GM23248 (cell line): ENCODE results near the gene LRMDA. TPM values are rescaled to one million over a fixed set of nuclear protein-coding genes. Genes with fewer than 3 reads are reported as not detected.

Source experiments
- DNase-seq: peaks from one replicate; pipeline ENCODE4 v3.0.0-alpha.2; 2015
- H2AFZ ChIP-seq: fragments of 200-600 bp; sonication (generic); 2 replicates; pipeline ENCODE4 v1.6.1; 2016; ENCODE audit warnings: antibody characterized with exemption
- H3F3A ChIP-seq: fragments of 200-600 bp; sonication (generic); 2 replicates; pipeline ENCODE4 v1.6.1; 2016; ENCODE audit warnings: mild to moderate bottlenecking, antibody characterized with exemption, mixed run types; ENCODE audit not compliant: insufficient read depth
- H3K27ac ChIP-seq: fragments of 200-600 bp; sonication (generic); 2 replicates; pipeline ENCODE4 v1.5.1; 2016; ENCODE audit warnings: mild to moderate bottlenecking
- H3K27me3 ChIP-seq: fragments of 200-600 bp; sonication (generic); replicated peaks from 2 replicates; pipeline ENCODE4 v1.6.1; 2016; ENCODE audit warnings: mild to moderate bottlenecking; ENCODE audit not compliant: insufficient read depth
- H3K36me3 ChIP-seq: fragments of 200-600 bp; sonication (generic); 2 replicates; pipeline ENCODE4 v1.6.1; 2016; ENCODE audit warnings: low read depth, mild to moderate bottlenecking
- H3K4me1 ChIP-seq: fragments of 200-600 bp; sonication (generic); 2 replicates; pipeline ENCODE4 v1.6.1; 2016; ENCODE audit warnings: mild to moderate bottlenecking; ENCODE audit not compliant: insufficient read depth
- H3K4me2 ChIP-seq: fragments of 200-600 bp; sonication (generic); one replicate; pipeline ENCODE4 v1.6.1; 2016; ENCODE audit warnings: mild to moderate bottlenecking; ENCODE audit not compliant: unreplicated experiment
- H3K4me3 ChIP-seq: fragments of 200-600 bp; sonication (generic); 2 replicates; pipeline ENCODE4 v1.5.1; 2016; ENCODE audit warnings: mild to moderate bottlenecking
- H3K79me2 ChIP-seq: fragments of 200-600 bp; sonication (generic); 2 replicates; pipeline ENCODE4 v1.6.1; 2016; ENCODE audit warnings: mild to moderate bottlenecking; ENCODE audit not compliant: insufficient read depth
- H3K9ac ChIP-seq: fragments of 200-600 bp; sonication (generic); 2 replicates; pipeline ENCODE4 v1.6.1; 2016; ENCODE audit warnings: mild to moderate bottlenecking
- H3K9me2 ChIP-seq: fragments of 200-600 bp; sonication (generic); 2 replicates; pipeline ENCODE4 v1.6.1; 2016; ENCODE audit warnings: mixed run types, mild to moderate bottlenecking, moderate library complexity; ENCODE audit not compliant: insufficient read depth
- H3K9me3 ChIP-seq: fragments of 200-600 bp; sonication (generic); one replicate; pipeline ENCODE4 v1.6.1; 2017; ENCODE audit warnings: low read depth
- H4K20me1 ChIP-seq: fragments of 200-600 bp; sonication (generic); 2 replicates; pipeline ENCODE4 v1.6.0; 2016; ENCODE audit not compliant: insufficient read depth
- EZH2 ChIP-seq: fragments of 200-600 bp; sonication (generic); IDR thresholded peaks from 2 replicates; pipeline ENCODE4 v1.6.1; 2018; ENCODE audit warnings: antibody characterized with exemption, mild to moderate bottlenecking; ENCODE audit not compliant: insufficient read depth, poor library complexity, severe bottlenecking
- EZH2phosphoT487 ChIP-seq: fragments of 200-600 bp; sonication (generic); IDR thresholded peaks from 2 replicates; pipeline ENCODE4 v1.6.1; 2018; ENCODE audit warnings: antibody characterized with exemption, moderate library complexity, mild to moderate bottlenecking, low read depth; ENCODE audit not compliant: insufficient read depth
- WGBS, 2 experiments: methylation state at CpG; one replicate each; pipeline ENCODE4 v1.1.6; 2015 to 2017; ENCODE audit warnings: low lambda C conversion rate in 2 of 2, low coverage in 1 of 2; ENCODE audit errors: missing lambda C conversion rate in 2 of 2; 5-methylcytosine and 5-hydroxymethylcytosine counted together
- in situ Hi-C: fragments of 300-500 bp; cut with MboI; formaldehyde crosslinking; loops from 2 replicates; pipeline ENCODE4 v1.15.0; 2020
- polyA plus RNA-seq: library from polyadenylated mRNA; unstranded; fragments of >200 nt; fragmentation: Nextera tagmentation; extraction: Ambion mirVana; gene quantifications from 2 replicates; pipeline ENCODE4 v1.2.1, GENCODE V29; 2016
- total RNA-seq: library from RNA; depleted of rRNA; stranded (reverse); fragments of >200 nt; shearing (Covaris generic); gene quantifications from 2 replicates; pipeline ENCODE4 v1.2.3, GENCODE V29; 2014

LRMDA gene
- total and polyA plus RNA-seq, 2 experiments from 2014 or later = 2.6 TPM; not detected in 1

DNA sequence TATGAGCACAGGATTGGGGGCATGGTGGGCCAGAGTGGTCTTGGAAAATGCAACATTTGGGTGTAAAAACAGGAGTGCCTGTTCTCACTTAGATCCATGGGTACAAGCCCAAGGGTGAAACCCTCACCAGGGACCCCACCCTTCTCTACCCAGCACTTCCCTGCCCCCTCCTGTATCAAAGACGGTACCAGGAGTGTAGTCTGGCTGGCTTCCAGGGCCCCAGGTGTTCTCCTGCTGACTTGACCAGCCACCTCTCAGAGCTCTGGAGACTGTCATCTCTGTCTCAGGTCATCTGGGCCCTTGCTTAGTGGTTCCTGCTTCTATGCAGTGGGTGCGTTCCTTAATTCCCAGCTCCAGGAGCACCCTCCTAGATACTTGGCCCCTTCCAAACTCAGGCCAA, 447.2 kb downstream of the LRMDA start:
- Histone ChIP-seq H3K27me3 (peaks cover 8% of the 10 kb centered on the region; the same call in 1 of the 2 replicates), H3K4me3 (no peak overlapping the region), H3K9me2 (no peaks in the 10 kb centered on the region), H4K20me1 (no peaks in the 10 kb centered on the region), H3K79me2 (no peaks in the 10 kb centered on the region), H3K4me1 (no peaks in the 10 kb centered on the region), H2AFZ (no peak overlapping the region), H3K9me3 (no peaks in the 10 kb centered on the region), H3K9ac (no peak overlapping the region), H3K27ac (no peak overlapping the region), H3K36me3 (no peaks in the 10 kb centered on the region), H3F3A (no peaks in the 10 kb centered on the region), H3K4me2 (no peak overlapping the region)
- DNase-seq = no peak
- WGBS, 2 experiments = 64 to 75% methylated on average over 2 of the region's 2 CpGs
- no peak for TF ChIP-seq EZH2
- no peak for TF ChIP-seq EZH2phosphoT487
- in situ Hi-C loops = no loop called here

DNA sequence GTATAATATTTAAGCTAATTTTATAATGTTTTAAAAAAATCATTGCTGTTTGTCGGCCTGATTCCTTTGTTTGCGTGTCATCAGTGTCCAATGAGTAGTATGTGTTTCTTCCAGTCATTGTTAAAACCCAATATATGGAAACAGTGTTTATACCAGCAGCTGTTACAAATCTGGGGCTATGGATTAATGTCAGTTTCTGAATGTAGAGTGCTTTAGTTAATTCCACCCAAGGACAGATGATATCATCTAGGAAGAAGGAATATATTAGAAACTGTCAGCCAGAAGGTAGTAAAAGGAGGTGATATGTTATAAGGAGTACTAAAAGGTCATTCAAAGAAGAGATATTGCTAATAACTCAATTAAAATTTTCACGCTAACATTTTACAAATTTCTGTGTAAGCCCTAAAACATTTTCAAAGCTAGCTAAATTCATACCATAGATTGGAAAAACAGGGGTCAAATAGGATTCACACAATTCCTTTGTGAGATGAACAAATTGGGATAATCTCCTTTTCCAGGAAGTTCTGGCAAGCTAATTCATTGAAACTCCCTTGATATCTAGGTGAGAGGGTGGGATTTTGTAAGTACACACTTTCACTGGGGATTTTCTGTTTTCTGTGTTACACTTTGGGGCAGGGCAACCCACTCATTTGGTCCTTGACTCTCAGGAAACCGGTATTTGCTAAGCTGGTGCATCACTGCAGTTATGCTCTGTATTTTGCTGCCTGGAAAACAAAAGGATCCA, 448.8 kb downstream of the LRMDA start:
- in situ Hi-C loops = no loop called here
- H2AFZ ChIP-seq = no peak overlapping the region
- H3K9me2 ChIP-seq = no peaks in the 10 kb centered on the region
- TF ChIP-seq EZH2 (no peak), EZH2phosphoT487 (no peak)
- peaks cover 8% of the 10 kb centered on the region; the same call in 1 of the 2 replicates for H3K27me3 ChIP-seq
- DNase-seq = no peak
- H3K9me3 ChIP-seq = no peaks in the 10 kb centered on the region
- H3F3A ChIP-seq = no peaks in the 10 kb centered on the region
- no peak overlapping the region for H3K4me2 ChIP-seq
- H4K20me1 ChIP-seq = no peaks in the 10 kb centered on the region
- H3K9ac ChIP-seq = no peak overlapping the region
- 57 to 73% methylated on average over 4 of the region's 4 CpGs for WGBS, 2 experiments
- H3K79me2 ChIP-seq = no peaks in the 10 kb centered on the region
- H3K36me3 ChIP-seq = no peaks in the 10 kb centered on the region
- H3K4me3 ChIP-seq = no peak overlapping the region
- no peaks in the 10 kb centered on the region for H3K4me1 ChIP-seq
- no peak overlapping the region for H3K27ac ChIP-seq

DNA sequence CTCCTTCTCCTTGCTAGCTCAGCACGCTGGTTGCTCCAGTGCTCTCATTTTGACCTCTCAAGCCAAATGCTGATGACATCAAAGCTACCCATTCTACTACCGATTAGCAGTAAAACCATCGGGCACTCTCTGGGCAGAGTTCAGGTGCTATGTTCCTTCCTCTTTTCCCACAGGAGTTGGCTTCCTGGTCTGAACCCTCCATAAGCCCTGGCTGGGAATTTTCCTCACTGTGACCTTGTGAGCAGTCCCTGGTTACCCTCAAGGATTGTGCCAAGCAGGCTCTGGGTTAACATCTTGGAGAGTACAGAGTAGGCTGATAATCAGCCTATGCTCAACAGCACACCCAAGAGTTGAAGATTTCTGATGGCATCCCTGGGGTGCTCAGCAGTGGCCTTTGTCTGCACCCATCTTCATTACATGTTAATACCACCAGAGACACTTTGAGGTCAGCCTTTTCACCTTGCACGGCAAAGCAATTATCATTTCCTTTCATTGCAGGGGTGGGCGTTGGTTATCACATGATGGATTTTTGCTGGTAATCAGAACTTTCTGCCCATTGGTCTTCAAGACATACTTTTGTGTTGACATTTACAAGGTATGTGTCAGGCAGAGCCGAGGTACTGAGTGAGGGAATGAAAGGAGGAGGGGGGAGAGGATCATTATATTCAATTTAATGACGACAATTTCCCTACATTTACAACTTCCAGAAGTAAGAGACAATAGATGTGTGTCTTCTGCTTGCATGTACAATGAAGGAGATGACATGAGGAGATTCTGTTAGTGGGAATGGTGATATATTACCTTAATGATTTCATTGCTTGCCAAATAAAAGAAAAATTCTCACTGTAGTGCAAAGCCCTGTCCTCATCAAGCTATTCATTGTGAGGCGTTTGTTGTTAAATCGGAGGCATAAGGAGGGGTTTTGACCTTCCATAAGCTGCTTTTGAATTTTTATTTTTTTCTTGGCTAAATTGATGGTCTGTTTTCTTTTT, 452.0 kb downstream of the LRMDA start:
- Histone ChIP-seq H4K20me1 (no peaks in the 10 kb centered on the region), H3K9ac (no peak overlapping the region), H3K36me3 (no peaks in the 10 kb centered on the region), H3K4me3 (no peak overlapping the region), H3K79me2 (no peaks in the 10 kb centered on the region), H3K9me2 (no peaks in the 10 kb centered on the region), H3K27ac (no peak overlapping the region), H3K4me1 (no peaks in the 10 kb centered on the region), H3K9me3 (no peaks in the 10 kb centered on the region), H2AFZ (no peak overlapping the region), H3F3A (no peaks in the 10 kb centered on the region), H3K27me3 (0 out of 2 replicates have a peak, but pooled peaks cover 4% of the 10 kb centered on the region), H3K4me2 (no peak overlapping the region)
- TF ChIP-seq EZH2 (no peak), EZH2phosphoT487 (no peak)
- DNase-seq = no peak
- in situ Hi-C loops = no loop called here
- 77 to 81% methylated on average over 9 of the region's 9 CpGs for WGBS, 2 experiments

DNA sequence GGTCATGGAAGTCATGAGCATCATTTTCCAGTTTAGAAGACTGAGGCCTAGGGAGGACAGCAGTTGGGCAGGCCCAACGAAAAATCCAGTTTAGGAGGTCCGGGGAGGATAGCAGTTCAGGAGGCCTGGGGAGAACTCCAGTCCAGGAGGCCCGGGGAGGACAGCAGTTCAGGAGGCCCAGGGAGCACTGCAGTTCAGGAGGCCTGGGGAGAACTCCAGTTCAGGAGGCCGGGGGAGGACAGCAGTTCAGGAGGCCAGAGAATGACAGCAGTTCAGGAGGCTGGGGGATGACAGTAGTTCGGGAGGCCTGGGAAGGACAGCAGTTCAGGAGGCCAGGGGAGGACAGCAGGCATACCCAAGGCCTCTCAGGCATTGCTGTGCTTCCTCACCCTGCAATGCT, 453.4 kb downstream of the LRMDA start:
- no peak overlapping the region for H3K9ac ChIP-seq
- H4K20me1 ChIP-seq = no peaks in the 10 kb centered on the region
- in situ Hi-C loops = no loop called here
- no peaks in the 10 kb centered on the region for H3K9me2 ChIP-seq
- TF ChIP-seq EZH2 (no peak), EZH2phosphoT487 (no peak)
- 69 to 75% methylated on average over 5 of the region's 5 CpGs for WGBS, 2 experiments
- no peaks in the 10 kb centered on the region for H3K79me2 ChIP-seq
- no peak overlapping the region for H2AFZ ChIP-seq
- no peak overlapping the region for H3K4me2 ChIP-seq
- H3K36me3 ChIP-seq = no peaks in the 10 kb centered on the region
- no peak overlapping the region for H3K4me3 ChIP-seq
- no peak overlapping the region for H3K27ac ChIP-seq
- H3K9me3 ChIP-seq = no peaks in the 10 kb centered on the region
- H3K4me1 ChIP-seq = no peaks in the 10 kb centered on the region
- 0 out of 2 replicates have a peak, but pooled peaks cover 4% of the 10 kb centered on the region for H3K27me3 ChIP-seq
- DNase-seq = no peak
- H3F3A ChIP-seq = no peaks in the 10 kb centered on the region
